OCI-LY1 (cell line): ENCODE results near the gene PDE6H.

Experiments
- CTCF ChIP-seq: fragments of 200-600 bp; sonication (generic), shearing (Covaris generic); IDR thresholded peaks from 2 replicates; pipeline ENCODE4 v1.5.1; 2017; ENCODE audit warnings: mild to moderate bottlenecking, antibody characterized with exemption, low read length, moderate library complexity, mixed read lengths
- EZH2 ChIP-seq: fragments of 200-600 bp; sonication (generic), shearing (Covaris generic); IDR thresholded peaks from 2 replicates; pipeline ENCODE4 v1.8.0; 2017; ENCODE audit warnings: borderline replicate concordance, mixed run types, mild to moderate bottlenecking, antibody characterized with exemption, low read length, moderate library complexity, mixed read lengths

- TF ChIP-seq CTCF (no peak), EZH2 (no peak)
These were observed 27.7 kb downstream of the PDE6H start for GRCh38 chr12:15000575-15000974.
